HEK293 (cell line): ENCODE results near the gene TMCC2.

Source experiments
- EGR2 ChIP-seq: fragments of 450-650 bp; formaldehyde crosslinking; IDR thresholded peaks from 2 replicates; pipeline ENCODE4 v1.5.1; 2016; ENCODE audit warnings: low read depth, missing biosample characterization, missing genetic modification characterization
- GLIS2 ChIP-seq: fragments of 450-650 bp; formaldehyde crosslinking; IDR thresholded peaks from 2 replicates; pipeline ENCODE4 v1.5.1; 2016; ENCODE audit warnings: missing biosample characterization, missing genetic modification characterization
- HOXC10 ChIP-seq: sonication (generic); formaldehyde crosslinking; IDR thresholded peaks from 2 replicates; pipeline ENCODE4 v1.8.1; 2023; ENCODE audit warnings: mild to moderate bottlenecking, missing genetic modification reagents
- KLF17 ChIP-seq: fragments of 450-650 bp; formaldehyde crosslinking; IDR thresholded peaks from 2 replicates; pipeline ENCODE4 v1.5.1; 2016; ENCODE audit warnings: missing biosample characterization, missing genetic modification characterization
- KLF7 ChIP-seq: fragments of 450-650 bp; formaldehyde crosslinking; IDR thresholded peaks from 2 replicates; pipeline ENCODE4 v1.5.1; 2016; ENCODE audit warnings: missing biosample characterization, missing genetic modification characterization, borderline replicate concordance
- MZF1 ChIP-seq: fragments of 450-650 bp; formaldehyde crosslinking; IDR thresholded peaks from 2 replicates; pipeline ENCODE4 v1.5.1; 2017; ENCODE audit warnings: missing biosample characterization, missing genetic modification characterization, borderline replicate concordance
- PRDM1 ChIP-seq: fragments of 450-650 bp; formaldehyde crosslinking; IDR thresholded peaks from 2 replicates; pipeline ENCODE4; 2016; ENCODE audit warnings: missing biosample characterization, missing genetic modification characterization
- SCRT1 ChIP-seq: fragments of 450-650 bp; formaldehyde crosslinking; IDR thresholded peaks from 2 replicates; pipeline ENCODE4 v1.5.1; 2016; ENCODE audit warnings: missing biosample characterization, missing genetic modification characterization, borderline replicate concordance
- SCRT2 ChIP-seq: fragments of 450-650 bp; formaldehyde crosslinking; IDR thresholded peaks from 2 replicates; pipeline ENCODE4 v1.5.1; 2016; ENCODE audit warnings: missing biosample characterization, missing genetic modification characterization
- SP2 ChIP-seq: fragments of 450-650 bp; formaldehyde crosslinking; IDR thresholded peaks from 2 replicates; pipeline ENCODE4 v1.5.1; 2016; ENCODE audit warnings: missing biosample characterization, missing genetic modification characterization
- YY2 ChIP-seq: fragments of 450-650 bp; formaldehyde crosslinking; IDR thresholded peaks from 2 replicates; pipeline ENCODE4 v1.5.1; 2016; ENCODE audit warnings: missing biosample characterization, missing genetic modification characterization
- ZNF155 ChIP-seq: fragments of 450-650 bp; formaldehyde crosslinking; IDR thresholded peaks from 2 replicates; pipeline ENCODE4 v1.5.1; 2016; ENCODE audit warnings: missing biosample characterization, missing genetic modification characterization
- ZNF169 ChIP-seq: fragments of 450-650 bp; formaldehyde crosslinking; IDR thresholded peaks from 2 replicates; pipeline ENCODE4 v1.5.1; 2016; ENCODE audit warnings: missing biosample characterization, missing genetic modification characterization
- ZNF2 ChIP-seq: fragments of 450-650 bp; formaldehyde crosslinking; IDR thresholded peaks from 2 replicates; pipeline ENCODE4 v1.5.1; 2016; ENCODE audit warnings: missing biosample characterization, missing genetic modification characterization
- ZNF221 ChIP-seq: fragments of 450-650 bp; formaldehyde crosslinking; IDR thresholded peaks from 2 replicates; pipeline ENCODE4 v1.5.1; 2017; ENCODE audit warnings: missing biosample characterization, missing genetic modification characterization, borderline replicate concordance
- ZNF274 ChIP-seq, 2 experiments: fragments of 200-500 bp in 1 of 2; fragments of 450-650 bp in 1 of 2; sonication (Bioruptor generic) in 1 of 2; formaldehyde crosslinking in 1 of 2; IDR thresholded peaks; 2 replicates each; pipeline versions ENCODE4 v1.5.1 to v1.6.1; 2014 to 2016; ENCODE audit warnings: borderline replicate concordance in 1 of 2, inconsistent platforms in 1 of 2, low read length in 1 of 2, missing biosample characterization in 1 of 2, missing genetic modification characterization in 1 of 2
- ZNF280D ChIP-seq: fragments of 450-650 bp; formaldehyde crosslinking; IDR thresholded peaks from 2 replicates; pipeline ENCODE4 v1.5.1; 2016; ENCODE audit warnings: missing biosample characterization, missing genetic modification characterization
- ZNF362 ChIP-seq: fragments of 450-650 bp; formaldehyde crosslinking; IDR thresholded peaks from 2 replicates; pipeline ENCODE4 v1.5.1; 2016; ENCODE audit warnings: missing biosample characterization, missing genetic modification characterization
- ZNF404 ChIP-seq: fragments of 450-650 bp; formaldehyde crosslinking; IDR thresholded peaks from 2 replicates; pipeline ENCODE4 v1.5.1; 2017; ENCODE audit warnings: missing biosample characterization, missing genetic modification characterization
- ZNF544 ChIP-seq: fragments of 450-650 bp; formaldehyde crosslinking; IDR thresholded peaks from 2 replicates; pipeline ENCODE4 v1.5.0; 2017; ENCODE audit warnings: missing biosample characterization, missing genetic modification characterization
- ZNF558 ChIP-seq: fragments of 450-650 bp; formaldehyde crosslinking; IDR thresholded peaks from 2 replicates; pipeline ENCODE4 v1.5.1; 2016; ENCODE audit warnings: missing biosample characterization, missing genetic modification characterization
- ZNF560 ChIP-seq: fragments of 450-650 bp; formaldehyde crosslinking; IDR thresholded peaks from 2 replicates; pipeline ENCODE4 v1.5.1; 2017; ENCODE audit warnings: missing biosample characterization, missing genetic modification characterization, borderline replicate concordance
- ZNF571 ChIP-seq: fragments of 450-650 bp; formaldehyde crosslinking; IDR thresholded peaks from 2 replicates; pipeline ENCODE4 v1.5.0; 2017; ENCODE audit warnings: missing biosample characterization, missing genetic modification characterization
- ZNF621 ChIP-seq: fragments of 450-650 bp; formaldehyde crosslinking; IDR thresholded peaks from 2 replicates; pipeline ENCODE4 v1.5.1; 2017; ENCODE audit warnings: missing biosample characterization, missing genetic modification characterization
- ZNF624 ChIP-seq: fragments of 450-650 bp; formaldehyde crosslinking; IDR thresholded peaks from 2 replicates; pipeline ENCODE4 v1.5.1; 2017; ENCODE audit warnings: missing biosample characterization, missing genetic modification characterization
- ZSCAN30 ChIP-seq: fragments of 450-650 bp; IDR thresholded peaks from 2 replicates; pipeline ENCODE4 v1.5.1; 2018; ENCODE audit warnings: missing biosample characterization, mild to moderate bottlenecking, missing genetic modification characterization, moderate library complexity
- ZXDB ChIP-seq: fragments of 450-650 bp; formaldehyde crosslinking; IDR thresholded peaks from 2 replicates; pipeline ENCODE4 v1.5.1; 2016; ENCODE audit warnings: missing biosample characterization, missing genetic modification characterization
- TF ChIP-seq, protein P1 (sequence below): fragments of 450-650 bp; formaldehyde crosslinking; optimal IDR thresholded peaks from 2 replicates; pipeline ENCODE3; 2016; ENCODE audit warnings: missing biosample characterization, mild to moderate bottlenecking, missing genetic modification characterization
- TF ChIP-seq, protein P2 (sequence below): fragments of 450-650 bp; formaldehyde crosslinking; conservative IDR thresholded peaks from 2 replicates; pipeline ENCODE4 v1.5.1; 2016; ENCODE audit warnings: low read depth, missing biosample characterization, missing genetic modification characterization

Gene TMCC2

GRCh38 chr1:205211169-205211838, 16.4 kb upstream of the TMCC2 start, which contains the start of gene DSTYK (continued):
- TF ChIP-seq, protein P1, sequence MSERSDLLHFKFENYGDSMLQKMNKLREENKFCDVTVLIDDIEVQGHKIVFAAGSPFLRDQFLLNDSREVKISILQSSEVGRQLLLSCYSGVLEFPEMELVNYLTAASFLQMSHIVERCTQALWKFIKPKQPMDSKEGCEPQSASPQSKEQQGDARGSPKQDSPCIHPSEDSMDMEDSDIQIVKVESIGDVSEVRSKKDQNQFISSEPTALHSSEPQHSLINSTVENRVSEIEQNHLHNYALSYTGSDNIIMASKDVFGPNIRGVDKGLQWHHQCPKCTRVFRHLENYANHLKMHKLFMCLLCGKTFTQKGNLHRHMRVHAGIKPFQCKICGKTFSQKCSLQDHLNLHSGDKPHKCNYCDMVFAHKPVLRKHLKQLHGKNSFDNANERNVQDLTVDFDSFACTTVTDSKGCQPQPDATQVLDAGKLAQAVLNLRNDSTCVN (tag by site-specific recombination): peak; percentile 92
- TF ChIP-seq ZNF362 (tag by site-specific recombination) (peak; percentile 55; the same call in 1 of the 2 replicates), ZNF2 (peak; percentile 98), ZNF621 (tag by site-specific recombination) (no peak), HOXC10 (no peak), ZNF624 (tag by site-specific recombination) (no peak; the same call in 1 of the 2 replicates), KLF7 (peak; percentile 73; the same call in 1 of the 2 replicates), EGR2 (tag by site-specific recombination) (peak; percentile 95), ZNF571 (tag by site-specific recombination) (no peak), ZNF155 (tag by site-specific recombination) (no peak), SCRT2 (tag by site-specific recombination) (peak; percentile 43), ZSCAN30 (tag by site-specific recombination) (peak; percentile 99), SP2 (tag by site-specific recombination) (peak; percentile 85), SCRT1 (no peak), PRDM1 (no peak), GLIS2 (tag by site-specific recombination) (peak; percentile 68), ZNF274 (IDR thresholded peaks at IDR 0.05; ENCODE audit: low read length) (no peak), ZNF274 (tag by site-specific recombination; IDR thresholded peaks at IDR 0.05; ENCODE audit: borderline replicate concordance) (no peak), KLF17 (peak; percentile 98), MZF1 (tag by site-specific recombination) (peak; percentile 62; the same call in 1 of the 2 replicates), ZXDB (tag by site-specific recombination) (peak; percentile 99), ZNF280D (tag by site-specific recombination) (peak; percentile 70; the same call in 1 of the 2 replicates), ZNF221 (tag by site-specific recombination) (peak; percentile 50; the same call in 1 of the 2 replicates), ZNF558 (tag by site-specific recombination) (peak; percentile 77; the same call in 1 of the 2 replicates), ZNF544 (no peak), ZNF560 (no peak), ZNF169 (tag by site-specific recombination) (0 out of 2 replicates have a peak, but pooled peaks have one; percentile 8), YY2 (tag by site-specific recombination) (peak; percentile 97), ZNF404 (tag by site-specific recombination) (no peak)
- TF ChIP-seq, protein P2, sequence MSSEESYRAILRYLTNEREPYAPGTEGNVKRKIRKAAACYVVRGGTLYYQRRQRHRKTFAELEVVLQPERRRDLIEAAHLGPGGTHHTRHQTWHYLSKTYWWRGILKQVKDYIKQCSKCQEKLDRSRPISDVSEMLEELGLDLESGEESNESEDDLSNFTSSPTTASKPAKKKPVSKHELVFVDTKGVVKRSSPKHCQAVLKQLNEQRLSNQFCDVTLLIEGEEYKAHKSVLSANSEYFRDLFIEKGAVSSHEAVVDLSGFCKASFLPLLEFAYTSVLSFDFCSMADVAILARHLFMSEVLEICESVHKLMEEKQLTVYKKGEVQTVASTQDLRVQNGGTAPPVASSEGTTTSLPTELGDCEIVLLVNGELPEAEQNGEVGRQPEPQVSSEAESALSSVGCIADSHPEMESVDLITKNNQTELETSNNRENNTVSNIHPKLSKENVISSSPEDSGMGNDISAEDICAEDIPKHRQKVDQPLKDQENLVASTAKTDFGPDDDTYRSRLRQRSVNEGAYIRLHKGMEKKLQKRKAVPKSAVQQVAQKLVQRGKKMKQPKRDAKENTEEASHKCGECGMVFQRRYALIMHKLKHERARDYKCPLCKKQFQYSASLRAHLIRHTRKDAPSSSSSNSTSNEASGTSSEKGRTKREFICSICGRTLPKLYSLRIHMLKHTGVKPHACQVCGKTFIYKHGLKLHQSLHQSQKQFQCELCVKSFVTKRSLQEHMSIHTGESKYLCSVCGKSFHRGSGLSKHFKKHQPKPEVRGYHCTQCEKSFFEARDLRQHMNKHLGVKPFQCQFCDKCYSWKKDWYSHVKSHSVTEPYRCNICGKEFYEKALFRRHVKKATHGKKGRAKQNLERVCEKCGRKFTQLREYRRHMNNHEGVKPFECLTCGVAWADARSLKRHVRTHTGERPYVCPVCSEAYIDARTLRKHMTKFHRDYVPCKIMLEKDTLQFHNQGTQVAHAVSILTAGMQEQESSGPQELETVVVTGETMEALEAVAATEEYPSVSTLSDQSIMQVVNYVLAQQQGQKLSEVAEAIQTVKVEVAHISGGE (tag by site-specific recombination): peak; percentile 100
